Middle frontal gyrus (tissue), 1 donor: ENCODE measurements around the gene ZNF326.
A peak's percentile ranks its signal among the peaks of the same experiment; 100 is the strongest.

Source experiments
- DNase-seq: peaks from one replicate; pipeline ENCODE4 v3.0.0-alpha.2; 2015; ENCODE audit warnings: low spot score; ENCODE audit errors: extremely low spot score

Gene ZNF326

GRCh38 chr1:89994805-89995597, at the start of gene ZNF326:
TSS of gene ZNF326 (plus strand) at chr1:89995110. CDS start at chr1:89995258, 148 bp downstream.
- DNase-seq = peak; percentile 88

- no peak for DNase-seq
Measured at GRCh38 chr1:89945852-89946476, 48.9 kb upstream of the ZNF326 start.

- DNase-seq = no peak
Measured at GRCh38 chr1:89946532-89946931, 48.4 kb upstream of the ZNF326 start.

GRCh38 chr1:89948722-89949345, 46.1 kb upstream of the ZNF326 start:
- DNase-seq = no peak

GRCh38 chr1:89949991-89950624, 44.8 kb upstream of the ZNF326 start:
- no peak for DNase-seq

GRCh38 chr1:89950703-89951102, 44.2 kb upstream of the ZNF326 start:
- no peak for DNase-seq

GRCh38 chr1:89951766-89952604, 42.9 kb upstream of the ZNF326 start:
- DNase-seq = no peak

GRCh38 chr1:89952605-89953130, 42.2 kb upstream of the ZNF326 start:
- DNase-seq = no peak

GRCh38 chr1:89953131-89953626, 41.7 kb upstream of the ZNF326 start:
- no peak for DNase-seq

- no peak for DNase-seq
Measured at GRCh38 chr1:89953929-89954328, 41.0 kb upstream of the ZNF326 start.

GRCh38 chr1:89954401-89954800, 40.5 kb upstream of the ZNF326 start:
- DNase-seq = no peak

- DNase-seq = no peak
Measured at GRCh38 chr1:89955311-89956205, 39.4 kb upstream of the ZNF326 start.

GRCh38 chr1:89957107-89957506, 37.8 kb upstream of the ZNF326 start:
- no peak for DNase-seq

- no peak for DNase-seq
Measured at GRCh38 chr1:89958851-89959654, 35.9 kb upstream of the ZNF326 start.

GRCh38 chr1:89959719-89960118, 35.2 kb upstream of the ZNF326 start:
- no peak for DNase-seq

- DNase-seq = no peak
Measured at GRCh38 chr1:89962024-89962741, 32.7 kb upstream of the ZNF326 start.

- DNase-seq = no peak
Measured at GRCh38 chr1:89962742-89963075, 32.2 kb upstream of the ZNF326 start.

- no peak for DNase-seq
Measured at GRCh38 chr1:89965193-89965768, 29.6 kb upstream of the ZNF326 start.
